MM.1S (cell line): ENCODE data around the gene LINS1.

Experiments used
- EZH2 ChIP-seq: fragments of 300-600 bp; sonication (generic); optimal IDR thresholded peaks from 2 replicates; pipeline ENCODE3; 2017; ENCODE audit warnings: low read depth, mild to moderate bottlenecking, antibody characterized with exemption, low read length, mixed read lengths
- EZH2phosphoT487 ChIP-seq: fragments of 300-600 bp; sonication (generic); IDR thresholded peaks from 2 replicates; pipeline ENCODE4 v1.6.1; 2018; ENCODE audit warnings: antibody characterized with exemption, low read length
- TF ChIP-seq, protein P1 (sequence below): fragments of 300-600 bp; sonication (generic); IDR thresholded peaks from 2 replicates; pipeline ENCODE4 v1.5.1; 2016; ENCODE audit warnings: antibody characterized with exemption, low read length, mixed read lengths

DNA sequence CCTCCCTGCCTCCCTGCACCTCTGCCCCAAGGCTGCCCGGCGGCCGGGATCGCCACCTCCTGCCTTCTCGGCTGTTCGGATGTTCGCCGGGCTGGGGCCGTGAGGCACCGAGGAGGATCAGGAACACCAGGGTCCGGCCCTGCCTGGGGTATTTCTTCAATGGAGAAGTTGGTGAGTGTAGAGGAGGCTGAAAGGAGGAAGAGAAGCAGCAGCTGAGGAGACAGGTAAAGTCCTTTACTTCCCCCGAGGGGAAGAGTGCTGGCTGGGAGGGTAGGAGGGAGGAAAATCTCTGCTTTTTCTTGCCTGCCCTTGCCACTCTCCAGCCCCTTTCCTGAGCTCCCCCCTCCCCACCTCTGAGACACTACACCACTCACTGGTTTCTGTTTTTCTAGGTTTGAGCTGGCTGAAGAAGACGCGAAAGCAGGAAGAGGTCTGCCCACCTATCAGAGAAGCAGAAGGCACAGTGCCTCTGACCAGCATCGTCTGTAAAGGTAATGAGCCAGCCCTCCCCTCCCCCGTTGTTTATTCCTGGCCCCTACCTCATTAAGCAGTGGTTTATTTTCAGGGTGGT is 924 bp upstream of the LINS1 start:
- TF ChIP-seq, protein P1, sequence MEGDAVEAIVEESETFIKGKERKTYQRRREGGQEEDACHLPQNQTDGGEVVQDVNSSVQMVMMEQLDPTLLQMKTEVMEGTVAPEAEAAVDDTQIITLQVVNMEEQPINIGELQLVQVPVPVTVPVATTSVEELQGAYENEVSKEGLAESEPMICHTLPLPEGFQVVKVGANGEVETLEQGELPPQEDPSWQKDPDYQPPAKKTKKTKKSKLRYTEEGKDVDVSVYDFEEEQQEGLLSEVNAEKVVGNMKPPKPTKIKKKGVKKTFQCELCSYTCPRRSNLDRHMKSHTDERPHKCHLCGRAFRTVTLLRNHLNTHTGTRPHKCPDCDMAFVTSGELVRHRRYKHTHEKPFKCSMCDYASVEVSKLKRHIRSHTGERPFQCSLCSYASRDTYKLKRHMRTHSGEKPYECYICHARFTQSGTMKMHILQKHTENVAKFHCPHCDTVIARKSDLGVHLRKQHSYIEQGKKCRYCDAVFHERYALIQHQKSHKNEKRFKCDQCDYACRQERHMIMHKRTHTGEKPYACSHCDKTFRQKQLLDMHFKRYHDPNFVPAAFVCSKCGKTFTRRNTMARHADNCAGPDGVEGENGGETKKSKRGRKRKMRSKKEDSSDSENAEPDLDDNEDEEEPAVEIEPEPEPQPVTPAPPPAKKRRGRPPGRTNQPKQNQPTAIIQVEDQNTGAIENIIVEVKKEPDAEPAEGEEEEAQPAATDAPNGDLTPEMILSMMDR = no peak
- TF ChIP-seq EZH2phosphoT487 = no peak
- TF ChIP-seq EZH2 = no peak
